Vagina (tissue), 2 donors: ENCODE results near the gene PPM1A.

Experiments
- POLR2A ChIP-seq, 2 donors: fragments of 450-650 bp; IDR thresholded peaks; one replicate each; pipeline ENCODE4 v1.6.1; 2017; ENCODE audit warnings: antibody characterized with exemption in 2 of 2, mild to moderate bottlenecking in 2 of 2, moderate library complexity in 2 of 2
- POLR2AphosphoS5 ChIP-seq, 2 donors: sonication (generic); formaldehyde crosslinking; IDR thresholded peaks; one replicate each; pipeline ENCODE4 v1.9.0; 2017; ENCODE audit warnings: antibody characterized with exemption in 2 of 2, mild to moderate bottlenecking in 2 of 2, low read depth in 1 of 2; ENCODE audit not compliant: insufficient read depth in 1 of 2

- no peak for TF ChIP-seq POLR2AphosphoS5 (IDR thresholded peaks at IDR 0.05; ENCODE audit: insufficient read depth in 1 of 2, low read depth in 1 of 2)
- no peak for TF ChIP-seq POLR2A (IDR thresholded peaks at IDR 0.05)
Measured at GRCh38 chr14:60206249-60206670, 42.8 kb upstream of the PPM1A start.
